Endothelial cell of umbilical vein (primary cell): ENCODE data around the gene TRIM67.

Source experiments
- EZH2 ChIP-seq: IDR thresholded peaks from 2 replicates; pipeline ENCODE4 v1.6.1; 2012; ENCODE audit warnings: borderline replicate concordance, low read depth, mild to moderate bottlenecking, moderate library complexity, low read length, inconsistent platforms; ENCODE audit not compliant: severe bottlenecking
- JUN ChIP-seq: IDR thresholded peaks from 2 replicates; pipeline ENCODE4 v1.6.1; 2011; ENCODE audit warnings: borderline replicate concordance, low read depth; ENCODE audit not compliant: insufficient read length, insufficient read depth
- MYC ChIP-seq: IDR thresholded peaks from one replicate; pipeline ENCODE4 v1.6.1; 2011; ENCODE audit warnings: mild to moderate bottlenecking, low read depth, low read length
- POLR2A ChIP-seq: IDR thresholded peaks from 2 replicates; pipeline ENCODE4 v1.6.1; 2012; ENCODE audit warnings: low read depth, mild to moderate bottlenecking, control low read depth, low read length
- POLR2AphosphoS5 ChIP-seq: IDR thresholded peaks from 2 replicates; pipeline ENCODE4 v1.6.1; 2012; ENCODE audit warnings: low read depth, mild to moderate bottlenecking, control low read depth, low read length, moderate library complexity; ENCODE audit not compliant: insufficient read depth
- TF ChIP-seq, protein P1 (sequence below), 2 donors: IDR thresholded peaks; 1 replicate in 1 of 2; 2 replicates in 1 of 2; pipeline ENCODE4 v1.5.1; 2011; ENCODE audit warnings: low read length in 2 of 2, mild to moderate bottlenecking in 2 of 2, moderate library complexity in 2 of 2, control low read depth in 1 of 2, inconsistent platforms in 1 of 2, low read depth in 1 of 2; ENCODE audit not compliant: insufficient read depth in 1 of 2; ENCODE audit errors: extremely low read depth in 1 of 2

DNA sequence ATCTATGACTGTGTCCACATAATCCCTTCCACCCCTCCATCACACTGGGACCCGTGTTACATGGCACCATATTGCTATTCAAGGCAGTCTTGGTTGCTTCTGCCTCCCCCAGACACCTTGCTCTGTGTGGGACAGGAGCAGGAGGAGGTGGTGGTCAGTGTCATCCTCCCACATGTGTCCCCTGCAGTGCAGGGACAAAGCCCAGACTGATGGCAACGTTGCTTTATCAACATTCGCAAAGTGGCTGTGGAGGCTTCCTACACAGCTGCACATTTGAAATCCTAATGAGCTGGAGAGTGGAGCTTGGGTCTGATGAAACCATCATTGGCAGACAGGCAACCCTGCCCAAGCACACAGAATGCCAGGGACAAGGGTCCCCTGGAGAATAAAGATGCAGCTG lies 26.2 kb downstream of the TRIM67 start:
- TF ChIP-seq JUN (no peak), POLR2A (no peak), EZH2 (no peak), POLR2AphosphoS5 (no peak), MYC (no peak)
- TF ChIP-seq, protein P1, sequence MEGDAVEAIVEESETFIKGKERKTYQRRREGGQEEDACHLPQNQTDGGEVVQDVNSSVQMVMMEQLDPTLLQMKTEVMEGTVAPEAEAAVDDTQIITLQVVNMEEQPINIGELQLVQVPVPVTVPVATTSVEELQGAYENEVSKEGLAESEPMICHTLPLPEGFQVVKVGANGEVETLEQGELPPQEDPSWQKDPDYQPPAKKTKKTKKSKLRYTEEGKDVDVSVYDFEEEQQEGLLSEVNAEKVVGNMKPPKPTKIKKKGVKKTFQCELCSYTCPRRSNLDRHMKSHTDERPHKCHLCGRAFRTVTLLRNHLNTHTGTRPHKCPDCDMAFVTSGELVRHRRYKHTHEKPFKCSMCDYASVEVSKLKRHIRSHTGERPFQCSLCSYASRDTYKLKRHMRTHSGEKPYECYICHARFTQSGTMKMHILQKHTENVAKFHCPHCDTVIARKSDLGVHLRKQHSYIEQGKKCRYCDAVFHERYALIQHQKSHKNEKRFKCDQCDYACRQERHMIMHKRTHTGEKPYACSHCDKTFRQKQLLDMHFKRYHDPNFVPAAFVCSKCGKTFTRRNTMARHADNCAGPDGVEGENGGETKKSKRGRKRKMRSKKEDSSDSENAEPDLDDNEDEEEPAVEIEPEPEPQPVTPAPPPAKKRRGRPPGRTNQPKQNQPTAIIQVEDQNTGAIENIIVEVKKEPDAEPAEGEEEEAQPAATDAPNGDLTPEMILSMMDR (IDR thresholded peaks at IDR 0.05; ENCODE audit: extremely low read depth in 1 of 2, insufficient read depth in 1 of 2, low read depth in 1 of 2, low read length in 2 of 2), result no peak
